Skeletal muscle satellite cell (primary cell): ENCODE results near the gene CTNS.

ENCODE experiments used
- H3K27me3 ChIP-seq: 2 replicates; pipeline ENCODE4 v1.7.0; 2013; ENCODE audit warnings: low read length; ENCODE audit not compliant: control insufficient read depth, insufficient read depth
- H3K36me3 ChIP-seq: 2 replicates; pipeline ENCODE4 v1.7.0; 2013; ENCODE audit warnings: mild to moderate bottlenecking, control low read depth, low read length; ENCODE audit not compliant: insufficient read depth
- H3K4me1 ChIP-seq: 2 replicates; pipeline ENCODE4 v1.7.0; 2013; ENCODE audit warnings: low read length; ENCODE audit not compliant: control insufficient read depth, insufficient read depth
- H3K4me2 ChIP-seq: 2 replicates; pipeline ENCODE4 v1.7.0; 2013; ENCODE audit warnings: mild to moderate bottlenecking, low read length
- H3K4me3 ChIP-seq: 2 replicates; pipeline ENCODE4 v1.7.0; 2013; ENCODE audit warnings: low read length
- H3K9ac ChIP-seq: 2 replicates; pipeline ENCODE4 v1.7.0; 2013; ENCODE audit warnings: mild to moderate bottlenecking, low read depth, low read length, moderate library complexity
- H3K9me3 ChIP-seq: replicated peaks from 2 replicates; pipeline ENCODE4 v1.7.0; 2013; ENCODE audit warnings: mild to moderate bottlenecking, control low read depth, low read length

Gene CTNS

GRCh38 chr17:3663102-3664011 lies 26.8 kb downstream of the CTNS start:
- no peak overlapping the region for H3K9ac ChIP-seq
- no peaks in the 10 kb centered on the region for H3K27me3 ChIP-seq
- H3K4me1 ChIP-seq, result peaks cover 37% of the 10 kb centered on the region
- H3K9me3 ChIP-seq, result no peaks in the 10 kb centered on the region
- H3K36me3 ChIP-seq, result peaks cover 49% of the 10 kb centered on the region
- H3K4me2 ChIP-seq, result no peak overlapping the region
- no peak overlapping the region for H3K4me3 ChIP-seq

DNA sequence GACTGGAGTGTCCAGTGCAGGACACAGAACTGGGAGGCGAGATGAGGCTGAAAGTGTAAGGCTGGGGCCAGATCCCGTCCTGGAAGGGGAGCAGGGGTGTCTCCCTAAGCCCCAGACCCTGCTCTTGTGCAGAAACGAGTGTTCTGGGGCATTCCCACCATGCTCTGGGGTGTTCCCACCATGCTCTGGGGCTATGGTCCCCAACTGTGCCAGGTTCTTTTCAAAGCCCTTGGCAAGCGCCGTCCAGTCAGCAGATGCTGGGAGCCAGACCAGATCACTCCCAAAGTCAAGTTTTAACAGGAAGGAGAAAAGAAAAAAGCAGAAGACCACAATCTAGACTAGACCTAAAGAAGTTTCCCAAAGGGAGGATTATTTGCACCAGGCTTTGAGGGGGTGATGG lies 29.3 kb downstream of the CTNS start:
- peak overlapping the region; percentile 44 for H3K9ac ChIP-seq
- H3K4me3 ChIP-seq, result peak overlapping the region; percentile 66
- peaks cover 52% of the 10 kb centered on the region for H3K36me3 ChIP-seq
- no peaks in the 10 kb centered on the region for H3K27me3 ChIP-seq
- no peaks in the 10 kb centered on the region for H3K9me3 ChIP-seq
- peak overlapping the region; percentile 85 for H3K4me2 ChIP-seq
- H3K4me1 ChIP-seq, result peaks cover 20% of the 10 kb centered on the region

- Histone ChIP-seq H3K9me3 (no peaks in the 10 kb centered on the region), H3K4me2 (peak overlapping the region; percentile 85), H3K36me3 (peaks cover 45% of the 10 kb centered on the region), H3K9ac (peak overlapping the region; percentile 44), H3K4me1 (peaks cover 18% of the 10 kb centered on the region), H3K4me3 (peak overlapping the region; percentile 66), H3K27me3 (no peaks in the 10 kb centered on the region)
Measured at GRCh38 chr17:3666516-3666915, 30.0 kb downstream of the CTNS start.

DNA sequence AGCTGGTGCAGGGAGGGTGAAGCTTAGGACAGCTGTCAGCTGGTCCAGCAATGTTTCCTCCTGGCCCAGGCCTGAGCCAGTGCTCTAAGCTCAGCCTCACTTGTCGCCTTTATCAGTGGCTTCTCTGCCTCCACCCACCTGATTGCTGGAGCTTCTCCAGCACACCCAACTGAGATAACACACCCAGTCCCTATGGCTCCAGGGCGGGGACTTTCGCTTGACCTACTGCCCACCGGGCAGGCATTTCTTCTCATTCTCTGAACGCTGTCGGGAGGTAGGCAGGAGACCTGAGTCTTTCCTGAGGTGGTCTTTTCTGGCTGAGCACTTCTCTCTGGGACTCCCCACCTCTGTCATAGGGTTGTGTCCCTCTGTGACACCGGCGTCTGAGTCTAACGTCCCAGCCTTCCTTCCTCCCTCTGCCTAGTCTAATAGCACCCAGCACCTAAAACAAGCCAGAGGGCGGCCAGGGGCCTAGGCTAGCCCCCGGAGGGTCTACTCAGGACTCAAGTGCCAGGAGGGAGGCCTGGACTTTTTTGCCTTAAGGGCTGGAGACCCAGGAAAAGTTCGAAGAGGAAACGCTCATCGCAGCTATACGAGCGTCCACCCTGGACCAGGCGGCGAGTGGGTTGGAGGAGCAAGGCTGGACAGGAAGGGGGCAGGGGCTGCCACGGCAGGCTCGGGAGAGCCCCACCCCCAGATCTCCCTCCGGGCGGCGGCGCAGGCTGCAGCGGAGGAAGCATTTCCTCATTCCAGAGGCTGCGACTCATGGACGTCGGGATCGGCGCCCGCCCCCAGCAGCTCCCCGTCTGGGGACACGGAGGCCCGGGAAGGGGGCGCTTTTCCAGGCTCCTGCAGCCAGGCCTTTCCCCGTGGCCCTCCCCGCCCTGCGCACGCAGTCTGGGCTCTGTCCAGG lies 31.1 kb downstream of the CTNS start:
- Histone ChIP-seq H3K36me3 (peaks cover 38% of the 10 kb centered on the region), H3K4me1 (peaks cover 18% of the 10 kb centered on the region), H3K27me3 (no peaks in the 10 kb centered on the region), H3K4me2 (peak overlapping the region; percentile 85), H3K9me3 (no peaks in the 10 kb centered on the region), H3K9ac (peak overlapping the region; percentile 99), H3K4me3 (peak overlapping the region; percentile 87)

- Histone ChIP-seq H3K27me3 (no peaks in the 10 kb centered on the region), H3K4me3 (peak within 1 kb of the TSS; percentile 87), H3K4me1 (peaks cover 18% of the 10 kb centered on the region), H3K9me3 (no peaks in the 10 kb centered on the region), H3K9ac (peak within 1 kb of the TSS; percentile 99), H3K4me2 (peak within 1 kb of the TSS; percentile 95), H3K36me3 (peaks cover 32% of the 10 kb centered on the region)
Measured at GRCh38 chr17:3668279-3669084, 31.9 kb downstream of the CTNS start, which contains the start of the genes EMC6 and TAX1BP3. Gene EMC6, plus strand, starts transcription at chr17:3668812. Its CDS starts 335 bp downstream, at chr17:3669147. Gene TAX1BP3, minus strand, starts transcription at chr17:3668578. Its CDS starts 52 bp downstream, at chr17:3668526.

GRCh38 chr17:3669085-3669347 lies 32.5 kb downstream of the CTNS start:
- Histone ChIP-seq H3K4me3 (peak overlapping the region; percentile 87), H3K9ac (peak overlapping the region; percentile 99), H3K4me1 (peaks cover 18% of the 10 kb centered on the region), H3K36me3 (peaks cover 27% of the 10 kb centered on the region), H3K27me3 (no peaks in the 10 kb centered on the region), H3K9me3 (no peaks in the 10 kb centered on the region), H3K4me2 (peak overlapping the region; percentile 95)

GRCh38 chr17:3669548-3669947 lies 33.0 kb downstream of the CTNS start:
- H3K27me3 ChIP-seq, result no peaks in the 10 kb centered on the region
- H3K4me3 ChIP-seq, result peak overlapping the region; percentile 87
- H3K9ac ChIP-seq, result peak overlapping the region; percentile 99
- peaks cover 18% of the 10 kb centered on the region for H3K4me1 ChIP-seq
- H3K36me3 ChIP-seq, result peaks cover 21% of the 10 kb centered on the region
- peak overlapping the region; percentile 95 for H3K4me2 ChIP-seq
- H3K9me3 ChIP-seq, result no peaks in the 10 kb centered on the region

DNA sequence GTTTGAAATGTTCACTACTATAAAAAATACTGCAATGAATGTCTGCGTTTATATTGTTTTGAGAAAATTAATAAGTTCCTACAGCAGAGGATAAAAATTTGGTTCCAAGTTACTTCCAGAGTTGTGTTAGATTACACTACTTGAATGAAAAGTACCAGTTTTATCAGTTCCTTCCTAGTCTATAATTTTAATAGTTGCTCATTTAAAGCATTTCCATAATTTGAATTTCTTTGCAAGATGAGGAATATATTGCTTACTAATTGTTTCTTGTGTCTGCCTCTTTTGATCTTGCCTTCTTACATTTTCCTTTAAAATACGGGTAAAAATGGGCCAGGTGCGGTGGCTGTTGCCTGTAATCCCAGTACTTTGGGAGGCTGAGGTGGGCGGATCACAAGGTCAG lies 36.0 kb downstream of the CTNS start:
- no peak overlapping the region for H3K4me2 ChIP-seq
- peaks cover 4% of the 10 kb centered on the region for H3K36me3 ChIP-seq
- no peak overlapping the region for H3K9ac ChIP-seq
- no peak overlapping the region for H3K4me3 ChIP-seq
- H3K27me3 ChIP-seq, result no peaks in the 10 kb centered on the region
- H3K4me1 ChIP-seq, result peaks cover 5% of the 10 kb centered on the region
- H3K9me3 ChIP-seq, result no peaks in the 10 kb centered on the region

DNA sequence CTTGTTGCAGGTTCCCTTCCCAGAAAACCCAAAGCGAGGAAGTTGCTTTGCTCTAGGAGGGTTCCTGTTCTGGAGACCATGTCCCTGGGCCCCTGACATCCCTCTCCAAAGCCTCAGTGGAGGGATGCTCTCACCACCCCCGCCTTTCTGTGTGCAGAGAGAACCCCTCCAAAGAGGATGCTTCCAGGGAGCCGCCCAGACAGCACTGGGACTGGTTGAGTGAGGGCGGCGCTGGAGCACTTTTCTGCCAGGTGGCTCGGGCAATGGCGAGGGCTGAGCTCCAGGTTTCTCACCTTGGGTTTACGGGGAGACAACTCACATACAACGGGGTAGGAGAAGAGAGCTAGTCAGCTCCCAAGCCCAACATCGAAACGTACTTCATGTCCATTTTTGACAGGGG lies 39.3 kb downstream of the CTNS start:
- Histone ChIP-seq H3K27me3 (no peaks in the 10 kb centered on the region), H3K4me3 (no peak overlapping the region), H3K4me1 (peaks cover 4% of the 10 kb centered on the region), H3K9ac (no peak overlapping the region), H3K36me3 (no peaks in the 10 kb centered on the region), H3K4me2 (no peak overlapping the region), H3K9me3 (no peaks in the 10 kb centered on the region)

DNA sequence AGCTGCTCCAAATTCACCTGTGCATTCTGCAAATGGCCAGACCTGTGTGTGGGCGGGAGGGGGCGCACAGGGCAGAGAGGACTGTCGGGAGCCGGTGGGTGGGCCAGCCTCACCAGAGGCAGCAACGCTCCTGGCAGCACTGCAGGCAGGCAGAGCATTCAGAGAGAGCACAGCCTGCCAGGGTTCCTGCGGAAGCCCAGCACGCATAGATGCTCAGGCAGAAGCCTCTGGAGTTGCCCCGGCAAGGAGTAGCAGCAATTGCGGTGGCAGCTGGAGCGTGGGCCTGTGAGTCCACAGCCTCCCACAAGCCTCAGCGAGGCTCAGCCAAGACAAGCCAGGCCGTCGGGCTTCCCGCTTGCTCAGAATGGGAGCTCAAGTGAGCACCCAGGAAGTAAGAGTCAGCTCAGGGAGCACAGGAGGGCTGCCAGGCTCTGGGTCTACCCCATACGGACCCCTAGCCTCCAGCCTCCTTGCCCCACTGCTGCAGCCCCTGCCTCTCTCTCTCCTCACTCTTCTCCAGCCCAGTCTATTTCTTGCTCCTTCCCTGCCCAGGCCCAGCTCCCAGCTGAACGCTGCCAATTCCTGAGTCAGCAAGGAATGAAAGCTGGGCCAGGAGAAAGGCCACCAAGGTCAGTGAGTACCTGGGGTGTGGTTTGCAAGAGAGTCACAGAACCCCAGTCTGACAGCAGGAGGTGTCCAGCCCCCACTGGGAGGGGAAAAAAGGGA lies 41.7 kb downstream of the CTNS start:
- peaks cover 4% of the 10 kb centered on the region for H3K4me1 ChIP-seq
- H3K4me3 ChIP-seq, result no peak overlapping the region
- H3K9ac ChIP-seq, result no peak overlapping the region
- H3K9me3 ChIP-seq, result no peaks in the 10 kb centered on the region
- no peaks in the 10 kb centered on the region for H3K36me3 ChIP-seq
- H3K27me3 ChIP-seq, result no peaks in the 10 kb centered on the region
- no peak overlapping the region for H3K4me2 ChIP-seq
